ENCODE data around the gene PPRC1.

The PPRC1 gene

DNA sequence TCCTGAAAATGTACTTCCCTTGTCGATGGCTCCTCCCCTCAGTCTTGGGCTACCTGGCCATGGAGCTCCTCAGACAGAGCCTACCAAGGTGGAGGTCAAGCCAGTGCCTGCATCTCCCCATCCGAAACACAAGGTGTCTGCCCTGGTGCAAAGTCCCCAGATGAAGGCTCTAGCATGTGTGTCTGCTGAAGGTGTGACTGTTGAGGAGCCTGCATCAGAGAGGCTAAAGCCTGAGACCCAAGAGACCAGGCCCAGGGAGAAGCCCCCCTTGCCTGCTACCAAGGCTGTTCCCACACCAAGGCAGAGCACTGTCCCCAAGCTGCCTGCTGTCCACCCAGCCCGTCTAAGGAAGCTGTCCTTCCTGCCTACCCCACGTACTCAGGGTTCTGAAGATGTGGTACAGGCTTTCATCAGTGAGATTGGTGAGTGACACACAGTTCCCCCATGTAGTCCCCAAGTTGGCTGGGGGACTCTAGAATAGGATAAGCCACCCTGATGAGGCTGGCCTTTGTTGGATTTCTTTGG, 8.8 kb downstream of the PPRC1 start:
- TF ChIP-seq POLR2AphosphoS5 (IDR thresholded peaks at IDR 0.05; ENCODE audit: low read depth, low read length) (peak; percentile 56), PAX5 (IDR thresholded peaks at IDR 0.05; ENCODE audit: insufficient read depth, low read length, severe bottlenecking) (no peak)
- FAIRE-seq (no peak), DNase-seq (ENCODE audit: insufficient read length, low spot score) (no peak)

GRCh38 chr10:102146971-102147428, 14.2 kb downstream of the PPRC1 start:
- no peak for FAIRE-seq
- no peak for DNase-seq (ENCODE audit: insufficient read length, low spot score)
- TF ChIP-seq POLR2A (IDR thresholded peaks at IDR 0.05; ENCODE audit: low read depth, low read length) (peak; percentile 60; the same call in 1 of the 2 replicates), SPI1 (IDR thresholded peaks at IDR 0.05; ENCODE audit: low read depth, low read length) (no peak), POLR2AphosphoS5 (IDR thresholded peaks at IDR 0.05; ENCODE audit: low read depth, low read length) (peak; percentile 59; the same call in 1 of the 2 replicates)

DNA sequence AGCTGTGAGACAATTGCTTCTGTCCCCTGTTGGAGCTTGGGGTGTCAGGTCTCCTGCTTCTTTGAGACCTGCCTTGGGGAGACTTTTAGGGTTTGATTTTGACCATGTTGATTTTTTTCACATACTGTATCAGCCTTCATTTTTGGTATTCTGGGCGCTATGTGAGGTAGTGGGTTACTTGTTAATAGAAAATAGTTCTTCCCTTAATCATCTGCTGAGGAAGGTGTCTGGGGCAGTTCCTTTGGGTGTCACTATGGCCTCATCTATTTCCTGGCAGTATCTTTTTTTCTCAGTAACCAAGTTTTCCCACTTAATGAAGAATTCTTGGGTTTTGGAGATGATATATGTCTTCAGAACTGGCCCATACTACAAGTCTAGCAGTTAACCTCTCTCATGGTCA, 14.7 kb downstream of the PPRC1 start:
- DNase-seq (ENCODE audit: insufficient read length, low spot score) (no peak), FAIRE-seq (no peak)
- no peak for TF ChIP-seq SPI1 (IDR thresholded peaks at IDR 0.05; ENCODE audit: low read depth, low read length)
- TF ChIP-seq PAX5 (IDR thresholded peaks at IDR 0.05; ENCODE audit: insufficient read depth, low read length, severe bottlenecking), result no peak
- TF ChIP-seq POLR2AphosphoS5 (IDR thresholded peaks at IDR 0.05; ENCODE audit: low read depth, low read length), result no peak
- no peak for TF ChIP-seq POLR2A (IDR thresholded peaks at IDR 0.05; ENCODE audit: low read depth, low read length)
- TF ChIP-seq TAF1 (IDR thresholded peaks at IDR 0.05; ENCODE audit: low read depth, low read length), result no peak
- no peak for TF ChIP-seq POU2F2 (IDR thresholded peaks at IDR 0.05; ENCODE audit: low read depth, low read length)

DNA sequence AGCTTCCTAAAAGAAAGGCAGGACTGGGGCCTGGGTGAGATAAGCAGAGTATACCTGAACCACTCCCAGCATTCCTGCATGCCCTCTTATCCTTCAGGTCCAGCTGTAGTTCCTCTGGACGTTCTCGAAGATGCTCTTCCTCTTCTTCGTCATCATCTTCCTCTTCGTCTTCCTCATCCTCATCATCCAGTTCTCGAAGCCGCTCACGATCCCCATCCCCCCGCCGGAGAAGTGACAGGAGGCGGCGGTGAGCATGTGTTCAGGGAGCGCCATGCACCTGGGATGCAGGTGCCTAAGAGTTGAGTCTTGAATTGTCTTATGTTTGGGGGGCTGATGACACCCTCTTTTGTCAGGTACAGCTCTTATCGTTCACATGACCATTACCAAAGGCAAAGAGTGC, 15.4 kb downstream of the PPRC1 start:
- DNase-seq (ENCODE audit: insufficient read length, low spot score), result no peak
- no peak for TF ChIP-seq PAX5 (IDR thresholded peaks at IDR 0.05; ENCODE audit: insufficient read depth, low read length, severe bottlenecking)
- no peak for TF ChIP-seq TAF1 (IDR thresholded peaks at IDR 0.05; ENCODE audit: low read depth, low read length)
- no peak for TF ChIP-seq POLR2A (IDR thresholded peaks at IDR 0.05; ENCODE audit: low read depth, low read length)
- TF ChIP-seq POLR2AphosphoS5 (IDR thresholded peaks at IDR 0.05; ENCODE audit: low read depth, low read length), result no peak; the same call in 1 of the 2 replicates
- no peak for TF ChIP-seq SPI1 (IDR thresholded peaks at IDR 0.05; ENCODE audit: low read depth, low read length)
- TF ChIP-seq POU2F2 (IDR thresholded peaks at IDR 0.05; ENCODE audit: low read depth, low read length), result no peak
- FAIRE-seq, result no peak

- DNase-seq (ENCODE audit: insufficient read length, low spot score) (no peak), FAIRE-seq (peak; percentile 54)
- TF ChIP-seq PAX5 (IDR thresholded peaks at IDR 0.05; ENCODE audit: insufficient read depth, low read length, severe bottlenecking) (no peak), POLR2A (IDR thresholded peaks at IDR 0.05; ENCODE audit: low read depth, low read length) (no peak), SPI1 (IDR thresholded peaks at IDR 0.05; ENCODE audit: low read depth, low read length) (no peak), POU2F2 (IDR thresholded peaks at IDR 0.05; ENCODE audit: low read depth, low read length) (no peak), TAF1 (IDR thresholded peaks at IDR 0.05; ENCODE audit: low read depth, low read length) (no peak), POLR2AphosphoS5 (IDR thresholded peaks at IDR 0.05; ENCODE audit: low read depth, low read length) (no peak)
Measured at GRCh38 chr10:102150970-102151773, 18.3 kb downstream of the PPRC1 start.

DNA sequence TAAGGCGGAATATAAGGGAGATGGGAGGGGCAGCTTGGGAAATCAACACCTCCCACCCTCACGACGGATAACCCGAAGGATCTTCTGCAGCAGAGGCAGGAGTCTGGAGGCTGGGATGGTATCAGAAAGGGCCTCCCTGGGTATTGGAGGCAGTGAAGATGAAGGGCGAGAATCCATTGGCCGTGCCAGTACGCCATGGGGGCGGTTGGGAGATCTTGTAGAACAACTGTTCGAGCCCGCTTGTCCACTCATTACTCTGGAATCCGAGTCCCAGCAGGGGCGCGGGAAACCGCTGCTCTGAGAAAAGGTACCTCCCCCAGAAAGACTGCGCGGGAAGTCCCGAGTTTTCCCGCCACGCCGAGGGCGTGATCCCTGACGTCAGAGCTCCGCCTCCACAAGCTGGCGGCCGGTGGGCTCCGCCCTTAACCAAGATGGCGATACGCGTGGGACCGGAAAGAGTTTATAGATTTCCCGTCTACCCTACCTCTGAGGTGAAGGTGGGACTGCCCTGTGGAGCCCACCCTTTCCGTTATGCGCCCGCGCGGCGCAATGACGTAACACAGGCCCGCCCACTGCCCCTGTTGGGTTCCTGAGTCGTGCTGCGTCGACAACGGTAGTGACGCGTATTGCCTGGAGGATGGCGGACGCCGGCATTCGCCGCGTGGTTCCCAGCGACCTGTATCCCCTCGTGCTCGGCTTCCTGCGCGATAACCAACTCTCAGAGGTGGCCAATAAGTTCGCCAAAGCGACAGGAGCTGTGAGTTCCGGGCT, 19.1 kb downstream of the PPRC1 start, which contains the start of gene NOLC1:
NOLC1 (plus strand) TSS at position 616 of the 771 bp plus-strand sequence; CDS start at position 638, 22 bp downstream.
- FAIRE-seq, result peak; percentile 100
- DNase-seq (ENCODE audit: insufficient read length, low spot score), result peak; percentile 91
- peak; percentile 81 for TF ChIP-seq POU2F2 (IDR thresholded peaks at IDR 0.05; ENCODE audit: low read depth, low read length)
- peak; percentile 97 for TF ChIP-seq POLR2AphosphoS5 (IDR thresholded peaks at IDR 0.05; ENCODE audit: low read depth, low read length)
- TF ChIP-seq SPI1 (IDR thresholded peaks at IDR 0.05; ENCODE audit: low read depth, low read length), result no peak
- TF ChIP-seq PAX5 (IDR thresholded peaks at IDR 0.05; ENCODE audit: insufficient read depth, low read length, severe bottlenecking), result no peak
- TF ChIP-seq TAF1 (IDR thresholded peaks at IDR 0.05; ENCODE audit: low read depth, low read length), result peak; percentile 91
- peak; percentile 97 for TF ChIP-seq POLR2A (IDR thresholded peaks at IDR 0.05; ENCODE audit: low read depth, low read length)

DNA sequence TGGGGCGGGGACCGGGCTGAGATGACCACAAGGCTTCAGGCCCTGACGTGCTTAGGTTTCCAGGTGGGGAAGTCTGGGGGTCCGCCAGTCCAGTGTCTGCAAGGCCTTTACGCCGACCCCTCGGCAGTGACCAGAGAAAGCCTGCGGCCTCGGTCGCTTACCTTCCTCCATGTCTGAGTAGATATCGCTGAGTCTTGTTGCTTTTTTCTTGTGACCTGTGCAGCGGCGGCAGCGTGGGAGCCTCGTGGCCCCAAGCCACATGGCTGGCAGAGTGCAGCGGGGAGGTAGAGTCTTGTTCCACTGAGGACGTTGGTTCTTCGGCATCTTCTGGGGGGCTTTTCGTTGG, 19.7 kb downstream of the PPRC1 start:
- DNase-seq (ENCODE audit: insufficient read length, low spot score) (no peak), FAIRE-seq (no peak)
- TF ChIP-seq SPI1 (IDR thresholded peaks at IDR 0.05; ENCODE audit: low read depth, low read length) (no peak), TAF1 (IDR thresholded peaks at IDR 0.05; ENCODE audit: low read depth, low read length) (no peak), POLR2A (IDR thresholded peaks at IDR 0.05; ENCODE audit: low read depth, low read length) (no peak), PAX5 (IDR thresholded peaks at IDR 0.05; ENCODE audit: insufficient read depth, low read length, severe bottlenecking) (no peak), POLR2AphosphoS5 (IDR thresholded peaks at IDR 0.05; ENCODE audit: low read depth, low read length) (no peak), POU2F2 (IDR thresholded peaks at IDR 0.05; ENCODE audit: low read depth, low read length) (no peak)

DNA sequence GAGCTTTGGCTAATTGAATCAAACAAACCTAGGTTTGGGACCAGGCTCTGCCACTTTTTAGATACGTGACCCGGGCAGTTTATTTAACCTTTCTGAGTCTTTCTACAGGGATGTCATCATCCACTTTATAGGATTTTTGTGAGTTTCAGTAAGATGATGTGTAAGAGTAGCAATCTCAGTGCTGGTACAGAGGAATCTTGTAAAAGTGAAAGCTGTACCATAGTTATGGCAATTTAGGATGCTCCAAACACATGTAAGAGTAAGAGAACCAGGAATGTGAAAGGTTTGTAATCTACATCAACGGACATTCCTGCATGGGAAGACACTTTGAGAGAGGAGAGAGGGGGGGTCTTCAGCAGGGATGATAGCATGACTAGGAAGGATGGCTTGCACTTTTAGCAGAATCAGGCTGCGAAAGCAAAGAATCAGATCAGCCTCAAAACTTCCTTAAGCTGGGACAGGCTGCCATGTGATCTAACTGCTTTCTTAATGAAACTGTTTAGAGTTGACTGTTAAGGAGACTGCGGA, 20.3 kb downstream of the PPRC1 start:
- DNase-seq (ENCODE audit: insufficient read length, low spot score) (no peak), FAIRE-seq (no peak)
- TF ChIP-seq TAF1 (IDR thresholded peaks at IDR 0.05; ENCODE audit: low read depth, low read length), result no peak

- FAIRE-seq (no peak), DNase-seq (ENCODE audit: insufficient read length, low spot score) (no peak)
- TF ChIP-seq POLR2AphosphoS5 (IDR thresholded peaks at IDR 0.05; ENCODE audit: low read depth, low read length) (no peak), POU2F2 (IDR thresholded peaks at IDR 0.05; ENCODE audit: low read depth, low read length) (no peak), PAX5 (IDR thresholded peaks at IDR 0.05; ENCODE audit: insufficient read depth, low read length, severe bottlenecking) (no peak), POLR2A (IDR thresholded peaks at IDR 0.05; ENCODE audit: low read depth, low read length) (no peak), TAF1 (IDR thresholded peaks at IDR 0.05; ENCODE audit: low read depth, low read length) (no peak), SPI1 (IDR thresholded peaks at IDR 0.05; ENCODE audit: low read depth, low read length) (no peak)
Measured at GRCh38 chr10:102154466-102155116, 21.8 kb downstream of the PPRC1 start.
